Aorta (tissue), 5 donors: ENCODE results near the gene LSR. TPM values are rescaled to one million over a fixed set of nuclear protein-coding genes. Genes with fewer than 3 reads are reported as not detected.
"Not testable (repeated sequence)": the region's sequence is repeated elsewhere in the genome, so short reads cannot be mapped to it uniquely, and the experiment has no call there.

Experiments used
- ATAC-seq: fragments of 200-7000 bp; cut with Tn5 transposase; one replicate; pipeline ENCODE4 v1.9.1; 2022; ENCODE audit warnings: moderate library complexity; ENCODE audit not compliant: low FRiP score
- DNase-seq, 2 donors: peaks; one replicate each; pipeline ENCODE4 v3.0.0-alpha.2; 2020
- H3K27ac ChIP-seq, 2 donors: one replicate each; pipeline ENCODE4 v1.5.1; 2013; ENCODE audit warnings: low read length in 2 of 2, mild to moderate bottlenecking in 2 of 2, moderate library complexity in 2 of 2, control low read depth in 1 of 2, inconsistent platforms in 1 of 2, low read depth in 1 of 2
- H3K27me3 ChIP-seq, 2 donors: one replicate each; pipeline ENCODE4 v1.6.1; 2013; ENCODE audit warnings: control low read depth in 1 of 2, low read length in 1 of 2, mild to moderate bottlenecking in 1 of 2, moderate library complexity in 1 of 2; ENCODE audit not compliant: insufficient read depth in 2 of 2, control insufficient read depth in 1 of 2
- H3K36me3 ChIP-seq, 2 donors: one replicate each; pipeline ENCODE4 v1.6.1; 2013; ENCODE audit warnings: control low read depth in 1 of 2, low read length in 1 of 2, mild to moderate bottlenecking in 1 of 2; ENCODE audit not compliant: insufficient read depth in 2 of 2, control insufficient read depth in 1 of 2
- H3K4me1 ChIP-seq, 2 donors: one replicate each; pipeline ENCODE4 v1.6.1; 2013; ENCODE audit warnings: low read length in 2 of 2, control low read depth in 1 of 2, mild to moderate bottlenecking in 1 of 2, moderate library complexity in 1 of 2; ENCODE audit not compliant: insufficient read depth in 2 of 2, control insufficient read depth in 1 of 2
- H3K4me3 ChIP-seq, 2 donors: one replicate each; pipeline ENCODE4 v1.5.1; 2013; ENCODE audit warnings: low read length in 2 of 2, control low read depth in 1 of 2, mild to moderate bottlenecking in 1 of 2
- H3K9me3 ChIP-seq: one replicate; pipeline ENCODE4 v1.6.1; 2013; ENCODE audit warnings: mild to moderate bottlenecking, low read length; ENCODE audit not compliant: control insufficient read depth
- WGBS, 2 donors: extraction: QIAGEN DNeasy Blood & Tissue Kit; methylation state at CpG; one replicate each; pipeline ENCODE4 v1.1.7; 2013; 5-methylcytosine and 5-hydroxymethylcytosine counted together
- intact Hi-C, 2 donors: fragments of 100-400 bp; cut with DNase I; formaldehyde crosslinking; loops; one replicate each; pipeline versions ENCODE4 v1.14.2 to v1.15.0; 2022
- polyA plus RNA-seq, 2 donors: library from polyadenylated mRNA; stranded (reverse); fragments of 200-250 nt; gene quantifications; one replicate each; pipeline ENCODE4 v1.2.3, GENCODE V29; 2013
- total RNA-seq, 2 donors: library from RNA; stranded (reverse); fragmentation: NEBNext Ultra II Directional; extraction: Animal tissue kit (Norgen Biotek cat#: 25700); gene quantifications; one replicate each; pipeline ENCODE4 v1.2.1, GENCODE V29; 2021
- donor health status: healthy with polysubstance abuse.
- donor health status: Bipolar disorder and iron deficiency.
- donor health status: DM: no; HTN: no; CAD: no.
- donor health status: DM: no; HTN: no; CAD: no.
- donor health status: DM: yes; HTN: yes; CAD: no.

Gene LSR
- total and polyA plus RNA-seq, 4 donors: 5.8 to 13.1 (median 11.1) TPM

GRCh38 chr19:35216833-35217648 lies 31.8 kb upstream of the LSR start:
- peaks cover 6% of the 10 kb centered on the region for H3K9me3 ChIP-seq
- DNase-seq (no peak), ATAC-seq (no peak)
- WGBS, 2 donors: 73 to 92% methylated on average over 3 of the region's 3 CpGs
- no peaks in the 10 kb centered on the region for H3K4me1 ChIP-seq
- intact Hi-C loops: no loop called here
- no peaks in the 10 kb centered on the region for H3K36me3 ChIP-seq
- H3K4me3 ChIP-seq: no peak overlapping the region
- no peaks in the 10 kb centered on the region for H3K27me3 ChIP-seq
- H3K27ac ChIP-seq: no peak overlapping the region

GRCh38 chr19:35217649-35217990 lies 31.2 kb upstream of the LSR start:
- no peak overlapping the region for H3K27ac ChIP-seq
- intact Hi-C loops: no loop called here
- ATAC-seq (no peak), DNase-seq (no peak)
- no peak overlapping the region for H3K4me3 ChIP-seq
- no peaks in the 10 kb centered on the region for H3K4me1 ChIP-seq
- H3K9me3 ChIP-seq: peaks cover 8% of the 10 kb centered on the region
- H3K36me3 ChIP-seq: no peaks in the 10 kb centered on the region
- H3K27me3 ChIP-seq: no peaks in the 10 kb centered on the region

GRCh38 chr19:35219008-35219407 lies 29.8 kb upstream of the LSR start:
- no peaks in the 10 kb centered on the region for H3K36me3 ChIP-seq
- WGBS, 2 donors: 83 to 96% methylated on average over 1 of the region's 1 CpG
- intact Hi-C loops: no loop called here
- H3K9me3 ChIP-seq: peaks cover 13% of the 10 kb centered on the region
- no peaks in the 10 kb centered on the region for H3K4me1 ChIP-seq
- ATAC-seq (no peak), DNase-seq (no peak)
- H3K27ac ChIP-seq: no peak overlapping the region
- H3K4me3 ChIP-seq: no peak overlapping the region
- no peaks in the 10 kb centered on the region for H3K27me3 ChIP-seq

- WGBS, 2 donors: 34 to 39% methylated on average over 3 of the region's 3 CpGs
- Histone ChIP-seq H3K27ac (no peak overlapping the region), H3K4me3 (no peak overlapping the region), H3K9me3 (peaks cover 13% of the 10 kb centered on the region), H3K36me3 (no peaks in the 10 kb centered on the region), H3K27me3 (no peaks in the 10 kb centered on the region), H3K4me1 (no peaks in the 10 kb centered on the region)
- no peak for ATAC-seq
- no peak for DNase-seq
- intact Hi-C loops: no loop called here
Observed at GRCh38 chr19:35220315-35220921, 28.4 kb upstream of the LSR start.

- intact Hi-C loops, DNase-seq, H3K36me3 ChIP-seq, H3K27ac ChIP-seq, H3K4me3 ChIP-seq, H3K4me1 ChIP-seq, ATAC-seq, H3K27me3 ChIP-seq: not testable (repeated sequence)
- 90 to 93% methylated on average over 4 of the region's 4 CpGs for WGBS, 2 donors
- peaks cover 13% of the 10 kb centered on the region for H3K9me3 ChIP-seq
Observed at GRCh38 chr19:35220973-35221590, 27.7 kb upstream of the LSR start.

GRCh38 chr19:35222373-35223015 lies 26.3 kb upstream of the LSR start:
- ATAC-seq (no peak), DNase-seq (no peak)
- 80 to 86% methylated on average over 7 of the region's 7 CpGs for WGBS, 2 donors

GRCh38 chr19:35223084-35223790 lies 25.6 kb upstream of the LSR start:
- DNase-seq (no peak), ATAC-seq (no peak)
- Histone ChIP-seq H3K36me3 (no peaks in the 10 kb centered on the region), H3K27ac (no peak overlapping the region), H3K9me3 (peaks cover 11% of the 10 kb centered on the region), H3K4me1 (no peaks in the 10 kb centered on the region), H3K4me3 (no peak overlapping the region), H3K27me3 (no peaks in the 10 kb centered on the region)
- intact Hi-C loops: no loop called here
- WGBS, 2 donors: 53 to 70% methylated on average over 6 of the region's 6 CpGs

More at GRCh38 chr19:35222373-35223015, 26.3 kb upstream of the LSR start:
- Histone ChIP-seq H3K9me3 (peaks cover 11% of the 10 kb centered on the region), H3K27ac (no peak overlapping the region), H3K4me3 (no peak overlapping the region), H3K36me3 (no peaks in the 10 kb centered on the region), H3K27me3 (no peaks in the 10 kb centered on the region), H3K4me1 (no peaks in the 10 kb centered on the region)
- intact Hi-C loops: no loop called here

- DNase-seq: no peak
- no peak for ATAC-seq
Observed at GRCh38 chr19:35223862-35224505, 24.8 kb upstream of the LSR start.

More at GRCh38 chr19:35223862-35224505, 24.8 kb upstream of the LSR start:
- H3K27ac ChIP-seq: no peak overlapping the region
- intact Hi-C loops: no loop called here
- no peak overlapping the region for H3K4me3 ChIP-seq
- 77% methylated on average over 4 of the region's 4 CpGs for WGBS, 2 donors
- no peaks in the 10 kb centered on the region for H3K27me3 ChIP-seq
- H3K4me1 ChIP-seq: no peaks in the 10 kb centered on the region
- peaks cover 11% of the 10 kb centered on the region for H3K9me3 ChIP-seq
- no peaks in the 10 kb centered on the region for H3K36me3 ChIP-seq
